BE2C (cell line): Measurements from ENCODE around the gene SPTAN1. TPM values are rescaled to one million over a fixed set of nuclear protein-coding genes. Genes with fewer than 3 reads are reported as not detected.
"Not testable (repeated sequence)": the region's sequence is repeated elsewhere in the genome, so short reads cannot be mapped to it uniquely, and the experiment has no call there.

ENCODE experiments used
- DNase-seq: peaks from one replicate; pipeline ENCODE4 v3.0.0-alpha.2; 2020
- H3K27me3 ChIP-seq: fragments of 250-450 bp; sonication (Bioruptor Pico); 2 replicates; pipeline ENCODE4 v1.5.1; 2020; ENCODE audit warnings: mild to moderate bottlenecking
- H3K36me3 ChIP-seq: fragments of 250-450 bp; sonication (Bioruptor Pico); 2 replicates; pipeline ENCODE4 v1.5.1; 2020; ENCODE audit warnings: mild to moderate bottlenecking
- H3K4me1 ChIP-seq: fragments of 250-450 bp; sonication (Bioruptor Pico); 2 replicates; pipeline ENCODE4 v1.5.1; 2020
- H3K4me3 ChIP-seq: 2 replicates; pipeline ENCODE4 v1.5.1; 2011; ENCODE audit warnings: low read depth, low read length
- H3K9me3 ChIP-seq: fragments of 250-450 bp; sonication (Bioruptor Pico); 2 replicates; pipeline ENCODE4 v1.5.1; 2020
- CTCF ChIP-seq: IDR thresholded peaks from 2 replicates; pipeline ENCODE4 v1.5.1; 2012; ENCODE audit warnings: mild to moderate bottlenecking, low read depth, low read length
- polyA plus RNA-seq: library from polyadenylated mRNA; unstranded; fragments of >200 nt; gene quantifications from one replicate; pipeline ENCODE4 v1.2.1, GENCODE V29; 2012; ENCODE audit warnings: low read depth, missing spikeins; ENCODE audit not compliant: insufficient read length, insufficient read depth

The SPTAN1 gene
- polyA plus RNA-seq, result 282 TPM

- Histone ChIP-seq H3K4me1 (peaks cover 8% of the 10 kb centered on the region), H3K27me3 (no peaks in the 10 kb centered on the region)
- TF ChIP-seq CTCF, result no peak
Measured at GRCh38 chr9:128552153-128552743, at the start of gene SPTAN1. TSS of gene SPTAN1 (plus strand) at chr9:128552587. CDS start at chr9:128566741, 14,154 bp downstream.

GRCh38 chr9:128503415-128503825 lies 49.0 kb upstream of the SPTAN1 start:
- not testable (repeated sequence) for DNase-seq, H3K36me3 ChIP-seq, H3K27me3 ChIP-seq, H3K4me1 ChIP-seq, H3K9me3 ChIP-seq
- peak overlapping the region; percentile 77; the same call in 1 of the 2 replicates for H3K4me3 ChIP-seq

More at GRCh38 chr9:128552153-128552743, at the start of gene SPTAN1:
- Histone ChIP-seq H3K36me3 (no peaks in the 10 kb centered on the region), H3K4me3 (peak within 1 kb of the TSS; percentile 75), H3K9me3 (no peaks in the 10 kb centered on the region)
- peak; percentile 92 for DNase-seq

GRCh38 chr9:128503870-128504269 lies 48.5 kb upstream of the SPTAN1 start:
- no peaks in the 10 kb centered on the region for H3K27me3 ChIP-seq
- no peak for DNase-seq
- no peaks in the 10 kb centered on the region for H3K9me3 ChIP-seq
- H3K4me1 ChIP-seq, result no peaks in the 10 kb centered on the region
- peak overlapping the region; percentile 77 for H3K4me3 ChIP-seq
- H3K36me3 ChIP-seq, result no peaks in the 10 kb centered on the region; the same call in none of the 2 replicates
- no peak for TF ChIP-seq CTCF

GRCh38 chr9:128504485-128505413 lies 47.6 kb upstream of the SPTAN1 start, which contains the start of gene GLE1:
TSS of gene GLE1 (plus strand) at chr9:128504719. CDS start at chr9:128504806, 87 bp downstream.
- no peak for TF ChIP-seq CTCF
- Histone ChIP-seq H3K27me3 (no peaks in the 10 kb centered on the region), H3K4me3 (peak within 1 kb of the TSS; percentile 77), H3K36me3 (no peaks in the 10 kb centered on the region; the same call in none of the 2 replicates), H3K4me1 (no peaks in the 10 kb centered on the region), H3K9me3 (no peaks in the 10 kb centered on the region)
- peak; percentile 99 for DNase-seq

- Histone ChIP-seq H3K4me1 (no peaks in the 10 kb centered on the region), H3K36me3 (no peaks in the 10 kb centered on the region; the same call in none of the 2 replicates), H3K9me3 (no peaks in the 10 kb centered on the region), H3K27me3 (no peaks in the 10 kb centered on the region), H3K4me3 (peak overlapping the region; percentile 77)
- no peak for DNase-seq
- TF ChIP-seq CTCF, result no peak
Measured at GRCh38 chr9:128505414-128505765, 47.0 kb upstream of the SPTAN1 start.

GRCh38 chr9:128505906-128506305 lies 46.5 kb upstream of the SPTAN1 start:
- H3K4me1 ChIP-seq, DNase-seq, H3K36me3 ChIP-seq, H3K27me3 ChIP-seq, H3K9me3 ChIP-seq: not testable (repeated sequence)
- peak overlapping the region; percentile 77; the same call in 1 of the 2 replicates for H3K4me3 ChIP-seq

GRCh38 chr9:128512820-128513219 lies 39.6 kb upstream of the SPTAN1 start:
- Histone ChIP-seq H3K4me1 (no peaks in the 10 kb centered on the region), H3K4me3 (no peak overlapping the region), H3K36me3 (peaks cover 16% of the 10 kb centered on the region), H3K9me3 (no peaks in the 10 kb centered on the region), H3K27me3 (no peaks in the 10 kb centered on the region)
- TF ChIP-seq CTCF, result no peak
- no peak for DNase-seq
